PC-3 (cell line): Measurements from ENCODE around the gene SEC14L6. TPM values are rescaled to one million over a fixed set of nuclear protein-coding genes. Genes with fewer than 3 reads are reported as not detected.

Experiments
- ATAC-seq: fragments of 200-7000 bp; cut with Tn5 transposase; 2 replicates; pipeline ENCODE4 v1.9.1; 2020; ENCODE audit warnings: mild to moderate bottlenecking, moderate library complexity
- BruUV-seq: library from RNA; stranded (reverse); fragments of 400-500 nt; replicated peaks from 2 replicates; lab custom pipeline; 2021; lab: Mats Ljungman, UMichigan
- CTCF ChIA-PET: fragments of 300-600 bp; sonication (Branson Sonifier 250); formaldehyde crosslinking; loops from one replicate; lab custom pipeline; 2022; ENCODE audit warnings: antibody characterized with exemption; lab: Charles Lee
- POLR2A ChIA-PET: fragments of 300-600 bp; sonication (Branson Sonifier 250); formaldehyde crosslinking; loops from one replicate; lab custom pipeline; 2022; ENCODE audit warnings: antibody characterized with exemption; ENCODE audit not compliant: unreplicated experiment; lab: Charles Lee
- DNase-seq: peaks from one replicate; pipeline ENCODE4 v3.0.0-alpha.2; 2015
- H2AFZ ChIP-seq: fragments of 300-600 bp; sonication (generic); 2 replicates; pipeline ENCODE4 v1.6.0; 2016; ENCODE audit warnings: antibody characterized with exemption, low read length
- H3F3A ChIP-seq: fragments of 300-600 bp; sonication (generic); one replicate; pipeline ENCODE4 v1.6.0; 2017; ENCODE audit warnings: antibody characterized with exemption, low read length, control low read depth, mild to moderate bottlenecking; ENCODE audit not compliant: unreplicated experiment
- H3K27ac ChIP-seq: fragments of 300-600 bp; sonication (generic); 2 replicates; pipeline ENCODE4 v1.5.1; 2016; ENCODE audit warnings: mild to moderate bottlenecking, low read length
- H3K27me3 ChIP-seq: fragments of 300-600 bp; sonication (generic); 2 replicates; pipeline ENCODE4 v1.6.1; 2016; ENCODE audit warnings: low read length, mixed read lengths
- H3K36me3 ChIP-seq: fragments of 300-600 bp; sonication (generic); 2 replicates; pipeline ENCODE4 v1.6.1; 2016; ENCODE audit warnings: low read depth, mixed run types, low read length, mixed read lengths
- H3K4me1 ChIP-seq: fragments of 300-600 bp; sonication (generic); 2 replicates; pipeline ENCODE4 v1.5.1; 2016; ENCODE audit warnings: low read length; ENCODE audit not compliant: insufficient read depth
- H3K4me2 ChIP-seq: fragments of 300-600 bp; sonication (generic); 2 replicates; pipeline ENCODE4 v1.6.0; 2016; ENCODE audit warnings: low read length
- H3K4me3 ChIP-seq: fragments of 300-600 bp; sonication (generic); 2 replicates; pipeline ENCODE4 v1.5.1; 2016; ENCODE audit warnings: mild to moderate bottlenecking, low read length, mixed read lengths
- H3K79me2 ChIP-seq: fragments of 300-600 bp; sonication (generic); 2 replicates; pipeline ENCODE4 v1.6.1; 2017; ENCODE audit warnings: low read length, mixed read lengths
- H3K9ac ChIP-seq: fragments of 300-600 bp; sonication (generic); 2 replicates; pipeline ENCODE4 v1.6.0; 2016; ENCODE audit warnings: mild to moderate bottlenecking, low read length
- H3K9me2 ChIP-seq: fragments of 300-600 bp; sonication (generic); replicated peaks from 2 replicates; pipeline ENCODE4 v1.6.1; 2016; ENCODE audit warnings: mixed run types, low read length, mixed read lengths
- H3K9me3 ChIP-seq: fragments of 300-600 bp; sonication (generic); 2 replicates; pipeline ENCODE4 v1.6.1; 2016; ENCODE audit warnings: low read length, mixed read lengths
- H4K20me1 ChIP-seq: fragments of 300-600 bp; sonication (generic); 2 replicates; pipeline ENCODE4 v1.6.1; 2016; ENCODE audit warnings: low read length, mixed read lengths
- EZH2 ChIP-seq: fragments of 300-600 bp; sonication (generic); IDR thresholded peaks from one replicate; pipeline ENCODE4 v1.6.1; 2017; ENCODE audit warnings: antibody characterized with exemption, mild to moderate bottlenecking, low read length; ENCODE audit not compliant: unreplicated experiment
- EZH2phosphoT487 ChIP-seq: fragments of 300-600 bp; sonication (generic); IDR thresholded peaks from 2 replicates; pipeline ENCODE4 v1.6.1; 2018; ENCODE audit warnings: mild to moderate bottlenecking, antibody characterized with exemption, low read length, borderline replicate concordance
- intact Hi-C: fragments of 100-400 bp; cut with micrococcal nuclease; formaldehyde crosslinking; loops from 2 replicates; pipeline ENCODE4 v1.9.0; 2023
- total RNA-seq: library from RNA; depleted of rRNA; stranded (reverse); fragments of >200 nt; gene quantifications from 2 replicates; pipeline ENCODE4 v1.2.3, GENCODE V29; 2014
- TF ChIP-seq, protein P1 (sequence below): fragments of 300-600 bp; sonication (generic); conservative IDR thresholded peaks from 2 replicates; pipeline ENCODE4 v1.5.1; 2017; ENCODE audit warnings: antibody characterized with exemption, low read depth, mild to moderate bottlenecking, low read length

Gene SEC14L6
- total RNA-seq, 1 experiment from 2014 or later: not detected

GRCh38 chr22:30481711-30482110 is 64.8 kb downstream of the SEC14L6 start:
- CTCF ChIA-PET: no interaction called here
- Histone ChIP-seq H2AFZ (no peak overlapping the region), H3K9me3 (no peaks in the 10 kb centered on the region), H4K20me1 (no peaks in the 10 kb centered on the region), H3K27ac (no peak overlapping the region), H3F3A (no peaks in the 10 kb centered on the region), H3K4me1 (no peaks in the 10 kb centered on the region), H3K4me2 (no peak overlapping the region), H3K9me2 (no peaks in the 10 kb centered on the region), H3K27me3 (no peaks in the 10 kb centered on the region), H3K79me2 (no peaks in the 10 kb centered on the region), H3K4me3 (no peak overlapping the region), H3K36me3 (no peaks in the 10 kb centered on the region), H3K9ac (no peak overlapping the region)
- POLR2A ChIA-PET: no interaction called here
- no TSS peak for BruUV-seq
- ATAC-seq: no peak
- intact Hi-C loops: no loop called here
- no peak for DNase-seq
- TF ChIP-seq EZH2phosphoT487 (no peak), EZH2 (no peak)
- TF ChIP-seq, protein P1, sequence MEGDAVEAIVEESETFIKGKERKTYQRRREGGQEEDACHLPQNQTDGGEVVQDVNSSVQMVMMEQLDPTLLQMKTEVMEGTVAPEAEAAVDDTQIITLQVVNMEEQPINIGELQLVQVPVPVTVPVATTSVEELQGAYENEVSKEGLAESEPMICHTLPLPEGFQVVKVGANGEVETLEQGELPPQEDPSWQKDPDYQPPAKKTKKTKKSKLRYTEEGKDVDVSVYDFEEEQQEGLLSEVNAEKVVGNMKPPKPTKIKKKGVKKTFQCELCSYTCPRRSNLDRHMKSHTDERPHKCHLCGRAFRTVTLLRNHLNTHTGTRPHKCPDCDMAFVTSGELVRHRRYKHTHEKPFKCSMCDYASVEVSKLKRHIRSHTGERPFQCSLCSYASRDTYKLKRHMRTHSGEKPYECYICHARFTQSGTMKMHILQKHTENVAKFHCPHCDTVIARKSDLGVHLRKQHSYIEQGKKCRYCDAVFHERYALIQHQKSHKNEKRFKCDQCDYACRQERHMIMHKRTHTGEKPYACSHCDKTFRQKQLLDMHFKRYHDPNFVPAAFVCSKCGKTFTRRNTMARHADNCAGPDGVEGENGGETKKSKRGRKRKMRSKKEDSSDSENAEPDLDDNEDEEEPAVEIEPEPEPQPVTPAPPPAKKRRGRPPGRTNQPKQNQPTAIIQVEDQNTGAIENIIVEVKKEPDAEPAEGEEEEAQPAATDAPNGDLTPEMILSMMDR: no peak

DNA sequence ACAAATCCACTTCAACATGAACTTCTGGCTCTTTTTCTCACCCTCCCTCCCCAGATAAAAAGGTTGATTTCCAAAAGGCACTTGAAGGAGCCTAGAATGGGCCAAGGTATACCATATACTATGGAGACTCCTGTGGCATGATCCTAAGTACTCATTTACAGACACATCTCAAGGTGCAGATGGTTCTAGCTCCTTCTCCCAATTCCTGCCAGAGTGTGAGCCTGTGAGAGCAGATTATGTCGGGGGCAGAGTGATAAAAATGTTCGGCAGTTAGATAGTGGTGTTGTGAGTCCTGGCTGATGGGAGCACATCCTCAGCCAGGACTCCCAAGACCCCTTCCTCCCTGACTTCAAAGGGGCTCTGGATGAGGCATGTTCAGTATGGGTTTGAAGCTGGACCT is 66.6 kb downstream of the SEC14L6 start:
- intact Hi-C loops: no loop called here
- no TSS peak for BruUV-seq
- no peak for ATAC-seq

GRCh38 chr22:30474683-30475424 is 71.7 kb downstream of the SEC14L6 start:
- no peaks in the 10 kb centered on the region for H3K9me3 ChIP-seq
- POLR2A ChIA-PET: no interaction called here
- no peaks in the 10 kb centered on the region for H3F3A ChIP-seq
- BruUV-seq: no TSS peak
- no peaks in the 10 kb centered on the region; the same call in 1 of the 2 replicates for H3K27me3 ChIP-seq
- H3K4me3 ChIP-seq: no peak overlapping the region
- ATAC-seq (no peak), DNase-seq (no peak)
- no peak overlapping the region for H2AFZ ChIP-seq
- CTCF ChIA-PET: no interaction called here
- no peak overlapping the region for H3K4me2 ChIP-seq
- no peaks in the 10 kb centered on the region for H4K20me1 ChIP-seq
- no peaks in the 10 kb centered on the region for H3K79me2 ChIP-seq
- no peak for TF ChIP-seq EZH2
- TF ChIP-seq, protein P1: no peak
- no peak for TF ChIP-seq EZH2phosphoT487
- H3K9me2 ChIP-seq: no peaks in the 10 kb centered on the region
- intact Hi-C loops: no loop called here
- no peaks in the 10 kb centered on the region for H3K36me3 ChIP-seq
- no peaks in the 10 kb centered on the region for H3K4me1 ChIP-seq
- H3K27ac ChIP-seq: no peak overlapping the region
- no peak overlapping the region for H3K9ac ChIP-seq

More for the DNA sequence above, 66.6 kb downstream of the SEC14L6 start:
- no peak for DNase-seq
- Histone ChIP-seq H3K4me2 (no peak overlapping the region), H3K27me3 (no peaks in the 10 kb centered on the region), H3K79me2 (no peaks in the 10 kb centered on the region), H3K9me3 (no peaks in the 10 kb centered on the region), H3K9me2 (no peaks in the 10 kb centered on the region), H3K27ac (no peak overlapping the region), H4K20me1 (no peaks in the 10 kb centered on the region), H3K4me1 (no peaks in the 10 kb centered on the region), H3F3A (no peaks in the 10 kb centered on the region), H3K36me3 (no peaks in the 10 kb centered on the region), H2AFZ (no peak overlapping the region), H3K4me3 (no peak overlapping the region), H3K9ac (no peak overlapping the region)
- TF ChIP-seq EZH2phosphoT487 (no peak), EZH2 (no peak)
- TF ChIP-seq, protein P1: no peak
- ChIA-PET CTCF (no interaction called here), POLR2A (no interaction called here)
